GDM1 (cell line): ENCODE data around the gene HIBADH.

Source experiments
- DNase-seq: peaks from one replicate; lab custom pipeline; 2025; lab: John Stamatoyannopoulos, UW

The HIBADH gene

GRCh38 chr7:27491534-27491933, 171.1 kb downstream of the HIBADH start:
- no peak for DNase-seq

- no peak for DNase-seq
Measured at GRCh38 chr7:27487509-27487908, 175.2 kb downstream of the HIBADH start.

DNA sequence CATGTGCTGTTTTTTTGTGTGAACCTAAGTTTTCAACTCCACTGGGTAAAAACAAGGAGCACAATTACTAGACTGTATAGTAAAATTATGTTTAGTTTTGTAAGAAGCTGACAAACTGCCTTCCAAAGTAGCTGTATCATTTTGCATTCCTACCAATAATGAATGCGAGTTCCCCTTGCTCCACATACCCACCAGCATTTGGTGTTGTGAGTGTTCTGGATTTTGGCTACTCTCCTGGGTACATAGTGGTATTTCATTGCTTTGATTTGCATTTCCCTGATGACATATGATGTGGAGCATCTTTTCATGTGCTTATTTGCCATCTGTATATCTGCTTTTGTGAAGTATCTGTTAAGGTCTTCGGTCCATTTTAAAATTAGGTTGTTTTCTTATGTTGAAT, 178.2 kb downstream of the HIBADH start:
- DNase-seq: no peak

DNA sequence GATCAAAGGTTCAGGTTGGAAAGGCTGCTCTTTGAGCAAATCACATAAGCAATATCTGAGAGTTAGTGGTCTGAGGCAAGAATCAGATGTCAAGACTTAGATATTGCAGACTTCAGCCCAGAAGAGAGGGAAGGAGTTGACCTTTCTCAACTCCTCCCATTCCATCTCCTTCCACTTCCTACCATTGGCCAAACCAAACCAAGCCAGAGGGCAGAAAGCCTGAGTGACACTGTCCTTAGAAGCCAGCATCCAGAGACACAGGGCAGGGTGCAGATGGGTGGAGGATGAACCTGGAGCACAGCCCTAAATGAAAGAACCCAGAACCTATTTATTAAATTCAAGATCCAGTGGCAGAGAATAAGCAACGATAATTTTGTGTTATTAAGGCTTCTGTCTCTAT, 180.5 kb downstream of the HIBADH start:
- no peak for DNase-seq

- no peak for DNase-seq
Measured at GRCh38 chr7:27478556-27478955, 184.1 kb downstream of the HIBADH start.

GRCh38 chr7:27478084-27478483, 184.6 kb downstream of the HIBADH start:
- DNase-seq: no peak

DNA sequence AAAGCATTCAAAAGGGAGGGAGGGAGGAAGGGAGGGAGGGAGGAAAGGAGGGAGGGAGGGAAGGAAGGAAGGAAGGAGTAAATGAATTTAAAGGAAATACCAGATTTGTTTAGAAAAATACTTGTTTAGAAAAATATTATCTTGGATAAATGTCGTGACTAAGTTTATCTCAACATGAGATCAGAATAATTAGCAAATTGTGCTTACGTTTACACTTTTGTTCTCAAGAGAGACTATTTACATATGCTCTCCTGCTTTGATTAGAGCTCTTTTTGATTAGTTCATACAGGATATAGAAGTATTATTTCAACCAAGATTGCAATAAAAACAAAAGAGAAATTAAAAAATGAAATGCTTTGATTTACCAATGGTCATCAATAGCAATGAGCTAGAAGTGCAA, 186.2 kb downstream of the HIBADH start:
- no peak for DNase-seq
